Psoas muscle (tissue), 8 donors: ENCODE measurements around the gene INTS6. TPM values are rescaled to one million over a fixed set of nuclear protein-coding genes. Genes with fewer than 3 reads are reported as not detected.

ENCODE experiments used
- ATAC-seq, 4 donors: fragments of 200-7000 bp; cut with Tn5 transposase; one replicate each; pipeline ENCODE4 v1.9.1; 2020; ENCODE audit warnings: moderate library complexity in 3 of 4, mild to moderate bottlenecking in 2 of 4
- DNase-seq, 2 donors: peaks; one replicate each; pipeline ENCODE4 v3.0.0-alpha.2; 2020
- H3K27ac ChIP-seq: fragments of 200-600 bp; one replicate; pipeline ENCODE4 v1.8.0; 2022
- H3K27me3 ChIP-seq, 3 donors: fragments of 200-600 bp in 1 of 3; one replicate each; pipeline versions ENCODE4 v1.6.1 to v1.8.0; 2013 to 2022; ENCODE audit warnings: low read length in 2 of 3, mild to moderate bottlenecking in 2 of 3, moderate library complexity in 1 of 3; ENCODE audit not compliant: insufficient read depth in 3 of 3
- H3K36me3 ChIP-seq, 2 donors: fragments of 200-600 bp in 1 of 2; one replicate each; pipeline versions ENCODE4 v1.6.1 to v1.8.0; 2013 to 2022; ENCODE audit warnings: low read depth in 1 of 2, mild to moderate bottlenecking in 1 of 2, moderate library complexity in 1 of 2; ENCODE audit not compliant: insufficient read depth in 1 of 2
- H3K4me1 ChIP-seq: fragments of 200-600 bp; one replicate; pipeline ENCODE4 v1.8.0; 2022
- H3K4me3 ChIP-seq: fragments of 200-600 bp; one replicate; pipeline ENCODE4 v1.8.0; 2022; ENCODE audit warnings: mild to moderate bottlenecking
- H3K9me3 ChIP-seq: fragments of 200-600 bp; one replicate; pipeline ENCODE4 v1.8.0; 2022
- CTCF ChIP-seq: fragments of 200-600 bp; IDR thresholded peaks from one replicate; pipeline ENCODE4 v1.8.0; 2022; ENCODE audit warnings: antibody characterized with exemption
- WGBS, 3 donors: extraction: QIAGEN DNeasy Blood & Tissue Kit; methylation state at CpG; one replicate each; pipeline versions ENCODE4 v1.1.6 to v1.1.7; 2013; 5-methylcytosine and 5-hydroxymethylcytosine counted together
- intact Hi-C, 2 donors: fragments of 100-400 bp; cut with DNase I; formaldehyde crosslinking; loops; one replicate each; pipeline versions ENCODE4 v1.11.0 to v1.14.2; 2022
- polyA plus RNA-seq, 3 donors: library from polyadenylated mRNA; stranded (reverse); fragments of 200-250 nt; gene quantifications; one replicate each; pipeline ENCODE4 v1.2.3, GENCODE V29; 2013
- total RNA-seq, 4 donors: library from RNA; stranded (reverse); fragmentation: NEBNext Ultra II Directional in 2 of 4; extraction: Animal tissue kit (Norgen Biotek cat#: 25700) in 2 of 4; gene quantifications; one replicate each; pipeline versions ENCODE4 v1.2.1 to v1.2.4, GENCODE V29; 2021 to 2023
- donor health status: healthy with polysubstance abuse.
- donor health status: DM: no; HTN: no; CAD: no; lungs with moderate emphysema.
- donor health status: Bipolar disorder and iron deficiency.
- donor health status: healthy.
- donor health status: DM: yes; HTN: yes; CAD: no.
- donor health status: DM: no; HTN: no; CAD: no.
- donor health status: DM: no; HTN: no; CAD: no.
- donor health status: DM: yes; HTN: yes; CAD: no.

INTS6 gene
- total and polyA plus RNA-seq, 7 donors: 6.4 to 19.2 (median 14.4) TPM

- TF ChIP-seq CTCF: no peak
- H3K4me3 ChIP-seq: no peak overlapping the region
- H3K27ac ChIP-seq: no peak overlapping the region
- H3K36me3 ChIP-seq: peaks cover 4 to 85% of the 10 kb centered on the region in 2 donors
- H3K9me3 ChIP-seq: no peaks in the 10 kb centered on the region
- no peaks in the 10 kb centered on the region for H3K4me1 ChIP-seq
- WGBS, 3 donors: 95 to 97% (median 95%) methylated on average over 2 of the region's 2 CpGs
- intact Hi-C loops: no loop called here
- H3K27me3 ChIP-seq: no peaks in the 10 kb centered on the region
- ATAC-seq (no peak), DNase-seq (no peak)
Observed at GRCh38 chr13:51370116-51370515, 82.7 kb downstream of the INTS6 start.

GRCh38 chr13:51364404-51365008, 88.3 kb downstream of the INTS6 start:
- ATAC-seq (no peak), DNase-seq (no peak)
- Histone ChIP-seq H3K9me3 (no peaks in the 10 kb centered on the region), H3K27ac (no peak overlapping the region), H3K36me3 (peaks cover 0 to 79% of the 10 kb centered on the region in 2 donors), H3K4me1 (no peaks in the 10 kb centered on the region), H3K27me3 (no peaks in the 10 kb centered on the region), H3K4me3 (no peak overlapping the region)
- WGBS, 3 donors: 79 to 85% (median 82%) methylated on average over 3 of the region's 3 CpGs
- intact Hi-C loops: no loop called here
- TF ChIP-seq CTCF: no peak

- intact Hi-C loops: no loop called here
- no peaks in the 10 kb centered on the region for H3K4me1 ChIP-seq
- ATAC-seq (no peak), DNase-seq (no peak)
- H3K9me3 ChIP-seq: no peaks in the 10 kb centered on the region
- H3K27me3 ChIP-seq: no peaks in the 10 kb centered on the region
- H3K27ac ChIP-seq: no peak overlapping the region
- TF ChIP-seq CTCF: no peak
- no peak overlapping the region for H3K4me3 ChIP-seq
- H3K36me3 ChIP-seq: peaks cover 0 to 72% of the 10 kb centered on the region in 2 donors
Observed at GRCh38 chr13:51363625-51364024, 89.2 kb downstream of the INTS6 start.

- TF ChIP-seq CTCF: no peak
- intact Hi-C loops: no loop called here
- H3K27me3 ChIP-seq: no peaks in the 10 kb centered on the region
- no peak overlapping the region for H3K27ac ChIP-seq
- no peak for ATAC-seq
- H3K9me3 ChIP-seq: no peaks in the 10 kb centered on the region
- no peak overlapping the region for H3K4me3 ChIP-seq
- H3K36me3 ChIP-seq: peaks cover 0 to 47% of the 10 kb centered on the region in 2 donors
- no peaks in the 10 kb centered on the region for H3K4me1 ChIP-seq
- DNase-seq: no peak
Observed at GRCh38 chr13:51361106-51361505, 91.7 kb downstream of the INTS6 start.

GRCh38 chr13:51360489-51360888, 92.3 kb downstream of the INTS6 start:
- Histone ChIP-seq H3K4me3 (no peak overlapping the region), H3K27me3 (no peaks in the 10 kb centered on the region), H3K36me3 (peaks cover 0 to 41% of the 10 kb centered on the region in 2 donors), H3K27ac (no peak overlapping the region), H3K4me1 (no peaks in the 10 kb centered on the region), H3K9me3 (no peaks in the 10 kb centered on the region)
- ATAC-seq (no peak), DNase-seq (no peak)
- no peak for TF ChIP-seq CTCF
- intact Hi-C loops: no loop called here
- 90 to 92% (median 92%) methylated on average over 1 of the region's 1 CpG for WGBS, 3 donors
